VCaP (cell line): ENCODE results near the gene CKS1B.

ENCODE experiments used
- H3K27ac ChIP-seq: fragments of 450-650 bp; 2 replicates; pipeline ENCODE4 v1.5.1; 2017
- TF ChIP-seq, protein P1 (sequence below): fragments of 450-650 bp; conservative IDR thresholded peaks from 2 replicates; pipeline ENCODE4 v1.5.1; 2017; ENCODE audit warnings: mild to moderate bottlenecking, moderate library complexity

Gene CKS1B

DNA sequence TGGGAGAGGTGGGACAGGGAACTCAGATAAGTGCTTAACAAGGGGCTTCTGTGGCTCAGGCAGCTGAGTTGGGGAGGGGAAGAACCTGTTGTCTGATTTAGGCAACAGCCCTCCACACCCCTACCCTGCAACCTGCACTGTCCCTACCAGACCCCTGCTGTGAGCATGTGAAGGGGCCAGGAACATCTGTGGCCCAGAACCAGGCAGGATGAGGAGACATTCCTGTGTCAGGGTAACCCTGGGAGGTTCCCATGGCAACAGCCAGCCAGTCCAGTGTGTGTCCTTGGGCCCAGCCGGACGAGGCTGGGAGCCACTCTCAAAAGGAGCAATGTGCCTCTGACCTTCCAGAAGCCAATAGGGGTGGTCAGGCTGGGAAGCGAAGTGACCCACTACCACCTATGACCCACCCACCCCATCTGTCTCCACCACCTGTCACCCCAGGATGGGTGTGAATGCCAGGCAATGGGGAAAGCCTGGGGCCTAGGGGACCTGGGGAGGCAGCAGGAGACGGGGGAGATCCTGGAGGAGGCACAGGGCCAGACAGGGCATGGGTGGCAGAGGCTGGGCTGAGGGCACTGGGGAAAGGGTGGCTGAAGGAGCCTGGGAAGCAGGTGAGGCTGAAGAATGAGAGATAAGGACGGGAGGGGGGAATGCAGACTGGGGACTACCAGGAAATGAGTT lies 33.0 kb upstream of the CKS1B start:
- no peak overlapping the region; the same call in 1 of the 2 replicates for H3K27ac ChIP-seq

DNA sequence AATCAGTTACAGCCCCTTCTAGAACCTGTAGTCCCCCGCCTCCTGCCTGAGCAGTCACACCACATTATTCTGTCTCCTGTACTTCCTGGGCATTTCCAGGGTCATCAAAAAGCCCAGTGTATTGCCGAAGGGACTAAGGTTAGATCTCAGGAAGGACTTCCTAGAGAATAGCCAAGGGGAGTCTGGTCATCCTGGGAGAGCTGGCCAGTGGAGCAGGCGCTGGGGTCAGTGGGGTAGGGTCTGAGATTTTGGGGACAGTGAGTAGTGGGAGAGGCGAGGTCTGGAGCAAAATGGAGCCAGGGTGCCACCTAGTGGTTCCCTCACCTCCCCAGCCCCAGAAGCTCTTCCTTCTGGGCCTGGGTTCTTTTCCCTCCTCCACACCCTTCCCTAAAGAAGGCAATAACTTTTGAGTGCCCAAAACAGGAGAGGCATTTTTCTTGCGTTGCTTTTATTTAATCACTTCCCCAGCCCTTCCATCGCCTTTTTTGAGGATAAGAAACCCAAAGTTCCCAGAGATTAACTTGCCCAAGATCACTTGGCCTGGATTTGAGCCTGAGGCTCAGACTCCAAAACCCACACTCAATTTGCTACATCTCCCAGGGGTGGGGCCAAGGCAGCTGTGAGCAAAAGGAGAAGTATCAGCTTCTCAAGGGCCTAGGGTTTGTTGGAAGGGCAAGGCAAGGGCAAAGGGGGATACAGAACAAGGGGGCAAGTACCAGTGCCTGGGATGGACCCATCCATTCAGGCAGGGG lies 30.7 kb upstream of the CKS1B start:
- TF ChIP-seq, protein P1, sequence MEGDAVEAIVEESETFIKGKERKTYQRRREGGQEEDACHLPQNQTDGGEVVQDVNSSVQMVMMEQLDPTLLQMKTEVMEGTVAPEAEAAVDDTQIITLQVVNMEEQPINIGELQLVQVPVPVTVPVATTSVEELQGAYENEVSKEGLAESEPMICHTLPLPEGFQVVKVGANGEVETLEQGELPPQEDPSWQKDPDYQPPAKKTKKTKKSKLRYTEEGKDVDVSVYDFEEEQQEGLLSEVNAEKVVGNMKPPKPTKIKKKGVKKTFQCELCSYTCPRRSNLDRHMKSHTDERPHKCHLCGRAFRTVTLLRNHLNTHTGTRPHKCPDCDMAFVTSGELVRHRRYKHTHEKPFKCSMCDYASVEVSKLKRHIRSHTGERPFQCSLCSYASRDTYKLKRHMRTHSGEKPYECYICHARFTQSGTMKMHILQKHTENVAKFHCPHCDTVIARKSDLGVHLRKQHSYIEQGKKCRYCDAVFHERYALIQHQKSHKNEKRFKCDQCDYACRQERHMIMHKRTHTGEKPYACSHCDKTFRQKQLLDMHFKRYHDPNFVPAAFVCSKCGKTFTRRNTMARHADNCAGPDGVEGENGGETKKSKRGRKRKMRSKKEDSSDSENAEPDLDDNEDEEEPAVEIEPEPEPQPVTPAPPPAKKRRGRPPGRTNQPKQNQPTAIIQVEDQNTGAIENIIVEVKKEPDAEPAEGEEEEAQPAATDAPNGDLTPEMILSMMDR = peak; percentile 100
- H3K27ac ChIP-seq = no peak overlapping the region

More for the DNA sequence above, 33.0 kb upstream of the CKS1B start:
- TF ChIP-seq, protein P1 = no peak

DNA sequence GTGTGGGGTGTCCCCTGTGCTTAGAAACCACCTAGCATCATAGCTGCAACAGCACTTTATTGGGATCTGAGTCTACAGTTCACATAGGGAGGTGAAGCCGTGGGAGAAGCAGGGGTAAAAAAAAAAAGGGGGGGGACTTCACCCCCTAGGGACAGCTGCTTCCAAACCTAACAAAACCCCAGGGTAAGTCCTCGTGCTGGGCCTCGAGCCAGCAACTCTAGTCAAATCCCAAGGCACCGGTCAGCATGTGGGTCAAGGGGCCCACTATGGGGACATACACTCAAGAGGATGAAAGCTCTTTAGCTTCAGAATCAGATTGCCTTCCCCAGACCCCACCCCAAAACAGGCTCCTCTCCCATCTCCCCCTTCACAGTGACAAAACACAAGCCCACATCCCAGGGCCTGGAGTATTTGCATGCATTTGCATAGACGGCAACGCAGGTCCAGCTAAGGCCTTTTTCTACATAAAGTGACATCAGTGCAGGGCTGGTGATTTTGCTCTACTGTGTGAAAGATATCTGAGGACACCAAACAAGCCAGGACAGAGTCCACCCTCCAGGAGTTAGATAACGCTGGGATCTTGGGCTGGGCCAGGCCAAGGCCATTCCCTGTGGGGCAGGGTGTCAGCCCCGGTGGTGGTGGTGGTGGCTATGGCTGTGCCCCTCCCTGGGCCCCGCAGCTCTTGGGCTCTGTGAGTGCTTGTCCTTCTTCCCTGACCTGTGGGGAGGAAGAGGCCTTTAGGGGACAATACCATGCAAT lies 29.9 kb upstream of the CKS1B start:
- H3K27ac ChIP-seq = no peak overlapping the region
- TF ChIP-seq, protein P1 = no peak

DNA sequence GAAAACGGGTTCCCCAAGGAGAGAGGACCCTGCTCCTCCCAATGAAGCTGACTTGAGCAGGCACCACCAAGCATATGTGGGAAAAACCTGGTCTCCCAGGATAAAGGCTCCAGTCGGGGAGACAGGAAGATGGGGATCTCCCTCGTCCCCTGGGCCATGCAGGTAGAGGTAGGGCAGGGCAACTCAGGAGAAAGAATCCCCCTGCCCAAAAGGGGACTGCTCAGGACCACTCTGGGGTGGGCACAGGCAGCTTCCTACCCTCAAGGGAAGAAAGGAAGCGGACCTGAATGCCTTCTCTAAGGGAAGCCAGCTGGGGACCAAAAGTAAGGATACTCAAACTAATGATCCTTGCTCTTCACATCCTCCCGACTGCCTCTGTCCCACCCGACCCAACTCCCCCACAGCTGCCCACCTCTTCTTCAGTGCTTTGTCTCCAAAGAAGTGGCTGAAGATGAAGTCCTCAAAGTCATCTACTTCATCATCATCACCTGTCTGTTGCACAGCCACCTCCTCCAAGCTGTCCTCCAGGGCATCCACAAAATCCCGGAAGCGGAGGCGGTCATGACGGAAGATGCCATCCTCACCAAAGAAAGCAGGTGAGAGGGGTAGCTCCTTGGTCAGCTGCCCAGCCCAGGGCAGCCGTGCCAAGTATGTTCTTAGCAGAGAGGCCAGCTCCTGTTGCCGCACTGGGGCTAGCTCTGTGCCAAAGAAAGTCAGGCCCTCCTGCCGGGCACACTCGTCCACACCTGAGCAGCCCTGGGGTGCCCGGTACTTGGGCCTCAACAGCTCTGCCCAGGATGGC lies 29.1 kb upstream of the CKS1B start:
- TF ChIP-seq, protein P1 = no peak
- no peak overlapping the region for H3K27ac ChIP-seq

DNA sequence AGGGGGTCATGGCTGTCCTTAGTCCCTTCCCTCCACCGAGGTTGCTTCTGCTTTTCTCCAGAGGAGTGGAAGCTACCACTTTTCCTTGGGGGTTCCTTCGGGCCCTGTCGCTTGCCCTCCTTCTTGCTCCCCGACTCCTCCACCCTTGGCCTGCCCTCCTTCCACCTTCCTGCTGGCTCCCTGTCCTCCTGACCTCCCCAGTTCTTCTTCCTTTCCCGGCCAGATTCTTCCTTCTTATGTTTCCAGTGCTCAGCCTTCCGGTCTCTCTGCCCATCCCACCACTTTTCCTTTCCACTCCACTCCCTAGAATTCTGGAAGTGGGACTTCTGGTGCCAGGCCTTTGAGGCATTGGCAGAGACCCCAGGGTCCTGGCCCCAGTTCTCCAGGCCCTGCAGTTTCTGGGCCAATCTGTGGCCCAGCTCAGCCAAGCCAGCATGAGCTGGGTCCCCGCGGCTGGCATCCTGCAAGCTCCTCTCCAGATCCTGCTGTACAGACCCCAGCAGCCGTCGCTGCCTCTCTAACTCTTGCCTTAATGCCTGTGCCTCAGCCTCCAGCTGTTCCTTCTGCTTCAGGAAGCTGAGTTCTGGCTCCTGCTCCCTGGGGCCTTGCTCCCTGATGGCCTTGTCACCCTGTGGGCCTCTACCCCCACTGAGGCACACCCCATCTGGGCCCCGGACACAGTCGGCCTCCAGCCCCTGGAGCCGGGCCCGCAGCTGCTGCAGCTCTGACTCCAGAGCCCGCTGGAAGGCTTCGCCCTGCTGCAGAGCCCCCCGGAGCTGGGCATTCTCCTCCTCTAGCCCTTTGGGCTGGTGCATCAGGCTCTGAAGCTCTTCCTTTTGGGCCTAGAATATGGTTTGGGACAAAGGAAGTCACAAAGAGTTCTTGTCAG lies 28.3 kb upstream of the CKS1B start:
- H3K27ac ChIP-seq = no peak overlapping the region
- TF ChIP-seq, protein P1 = no peak

DNA sequence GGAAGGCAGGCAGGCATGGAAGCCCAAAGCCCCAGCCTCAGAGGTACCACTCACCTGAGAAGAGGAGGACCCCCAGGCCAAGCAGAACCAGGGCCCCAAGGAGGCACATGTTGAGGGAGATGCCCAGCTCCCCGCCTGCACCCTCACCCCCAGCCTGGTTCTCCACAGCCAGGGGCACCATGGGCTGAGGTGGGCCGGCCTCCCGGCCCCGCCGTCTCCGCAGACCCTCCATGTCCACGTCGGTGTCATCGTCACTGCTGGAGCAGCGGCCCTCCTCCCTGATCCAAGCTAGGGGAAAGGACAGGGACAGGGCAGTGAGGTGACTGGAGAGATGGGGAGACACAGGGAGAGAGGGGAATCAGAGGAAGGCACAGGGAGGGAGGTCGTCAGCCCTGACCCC lies 26.4 kb upstream of the CKS1B start:
- no peak overlapping the region for H3K27ac ChIP-seq
- TF ChIP-seq, protein P1 = no peak
